ENCODE data around the gene CCDC186. TPM values are rescaled to one million over a fixed set of nuclear protein-coding genes. Genes with fewer than 3 reads are reported as not detected.
A peak's percentile ranks its signal among the peaks of the same experiment; 100 is the strongest.

The CCDC186 gene
- total RNA-seq, 6 donors from 2014 or later: 21.4 to 90.0 (median 30.9) TPM

DNA sequence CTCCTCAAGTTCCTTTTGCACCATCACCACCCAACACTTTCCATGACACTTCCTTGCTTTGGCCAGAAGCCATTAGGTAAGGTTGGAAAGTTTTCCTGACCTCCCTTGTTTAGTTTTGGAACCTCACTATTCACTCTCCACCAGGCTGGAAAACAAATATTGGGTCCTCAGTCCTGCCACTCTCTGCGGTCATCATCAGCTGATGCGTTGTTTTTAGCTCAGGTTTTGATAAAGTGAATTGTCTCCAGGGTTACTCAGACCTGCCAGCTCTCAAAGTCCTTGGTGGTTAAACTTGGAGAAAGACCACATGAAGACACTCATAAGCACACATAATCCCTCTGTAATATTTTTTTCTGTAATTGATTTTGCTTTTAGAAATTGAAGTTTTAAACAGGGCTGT is 55.5 kb downstream of the CCDC186 start:
- Histone ChIP-seq H3K36me3 (peaks cover 0 to 5% (median 4%) of the 10 kb centered on the region in 4 donors), H3K4me1 (no peaks in the 10 kb centered on the region), H3K9me3 (no peaks in the 10 kb centered on the region), H3K4me3 (no peak overlapping the region), H3K27ac (no peak overlapping the region), H3K27me3 (no peaks in the 10 kb centered on the region)
- WGBS, 2 donors: 86 to 97% methylated on average over 2 of the region's 2 CpGs
- no peak for ATAC-seq (ENCODE audit: low FRiP score in 2 of 2)
- TF ChIP-seq, protein P1, sequence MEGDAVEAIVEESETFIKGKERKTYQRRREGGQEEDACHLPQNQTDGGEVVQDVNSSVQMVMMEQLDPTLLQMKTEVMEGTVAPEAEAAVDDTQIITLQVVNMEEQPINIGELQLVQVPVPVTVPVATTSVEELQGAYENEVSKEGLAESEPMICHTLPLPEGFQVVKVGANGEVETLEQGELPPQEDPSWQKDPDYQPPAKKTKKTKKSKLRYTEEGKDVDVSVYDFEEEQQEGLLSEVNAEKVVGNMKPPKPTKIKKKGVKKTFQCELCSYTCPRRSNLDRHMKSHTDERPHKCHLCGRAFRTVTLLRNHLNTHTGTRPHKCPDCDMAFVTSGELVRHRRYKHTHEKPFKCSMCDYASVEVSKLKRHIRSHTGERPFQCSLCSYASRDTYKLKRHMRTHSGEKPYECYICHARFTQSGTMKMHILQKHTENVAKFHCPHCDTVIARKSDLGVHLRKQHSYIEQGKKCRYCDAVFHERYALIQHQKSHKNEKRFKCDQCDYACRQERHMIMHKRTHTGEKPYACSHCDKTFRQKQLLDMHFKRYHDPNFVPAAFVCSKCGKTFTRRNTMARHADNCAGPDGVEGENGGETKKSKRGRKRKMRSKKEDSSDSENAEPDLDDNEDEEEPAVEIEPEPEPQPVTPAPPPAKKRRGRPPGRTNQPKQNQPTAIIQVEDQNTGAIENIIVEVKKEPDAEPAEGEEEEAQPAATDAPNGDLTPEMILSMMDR (IDR thresholded peaks at IDR 0.05): no peak
- TF ChIP-seq POLR2A (IDR thresholded peaks at IDR 0.05) (no peak), POLR2AphosphoS5 (IDR thresholded peaks at IDR 0.05) (no peak), EP300 (IDR thresholded peaks at IDR 0.05) (no peak)
- no peak for DNase-seq

DNA sequence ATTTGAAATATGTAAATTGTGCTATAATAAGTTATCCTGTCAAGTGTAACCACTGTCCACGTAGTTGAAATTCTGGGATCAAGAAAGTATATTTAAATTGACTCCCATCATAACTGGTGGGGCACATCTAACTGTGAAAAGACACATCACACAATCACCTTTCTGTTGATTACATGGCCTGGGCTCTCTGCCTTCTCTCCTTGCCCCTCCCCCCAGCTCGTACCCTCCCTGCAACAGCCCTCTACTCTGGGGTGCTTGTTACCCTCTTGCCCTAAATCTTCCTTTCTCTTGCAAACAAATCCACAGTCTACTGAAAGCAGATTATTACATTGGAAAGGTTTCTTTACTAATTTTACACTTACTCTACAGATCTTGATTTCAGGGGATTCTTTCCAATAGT is 56.3 kb downstream of the CCDC186 start:
- 92% methylated on average over 2 of the region's 2 CpGs for WGBS, 2 donors
- H3K27ac ChIP-seq: no peak overlapping the region
- no peaks in the 10 kb centered on the region for H3K4me1 ChIP-seq
- H3K36me3 ChIP-seq: peaks cover 0 to 5% (median 3%) of the 10 kb centered on the region in 4 donors
- TF ChIP-seq POLR2AphosphoS5 (IDR thresholded peaks at IDR 0.05) (no peak), EP300 (IDR thresholded peaks at IDR 0.05) (no peak), POLR2A (IDR thresholded peaks at IDR 0.05) (no peak)
- TF ChIP-seq, protein P1 (IDR thresholded peaks at IDR 0.05): no peak
- no peaks in the 10 kb centered on the region for H3K9me3 ChIP-seq
- DNase-seq (no peak), ATAC-seq (ENCODE audit: low FRiP score in 2 of 2) (no peak)
- H3K27me3 ChIP-seq: no peaks in the 10 kb centered on the region
- H3K4me3 ChIP-seq: no peak overlapping the region

DNA sequence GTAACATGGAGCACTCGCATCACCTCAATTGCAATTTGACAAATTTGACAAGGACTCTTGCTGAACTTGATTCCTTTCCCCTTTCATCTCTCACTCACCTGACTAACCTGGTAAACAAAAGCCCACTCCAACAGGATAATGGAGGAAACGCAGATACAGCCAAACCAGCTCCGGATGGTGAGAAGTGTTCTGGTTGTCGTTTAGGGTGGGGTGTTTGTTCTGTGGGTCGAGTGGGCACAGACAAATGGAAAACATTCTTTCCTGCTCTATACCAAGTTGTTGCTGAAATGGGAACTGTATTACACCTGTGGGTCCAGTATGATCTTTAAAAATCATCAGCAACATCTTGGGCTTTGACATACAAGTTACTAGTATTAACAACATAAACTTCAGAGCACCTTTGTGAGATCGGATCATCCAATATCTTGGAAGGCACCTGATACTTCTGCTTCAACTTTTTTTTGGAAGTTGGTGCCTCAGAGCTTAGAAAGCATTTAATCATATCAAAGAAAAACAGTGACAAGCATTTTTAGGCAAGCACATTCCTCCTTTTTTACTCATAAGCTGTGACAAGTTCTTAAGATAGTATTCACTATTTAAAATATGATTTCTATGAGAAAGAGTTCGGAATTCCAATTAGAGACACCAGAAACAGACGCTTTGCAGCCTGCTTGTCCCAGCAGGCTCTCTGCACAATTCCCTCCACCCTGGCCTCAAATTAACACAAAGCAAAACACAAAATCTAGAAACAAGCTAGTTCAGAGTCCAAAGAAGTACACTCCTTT is 58.1 kb downstream of the CCDC186 start:
- Histone ChIP-seq H3K9me3 (no peaks in the 10 kb centered on the region), H3K27me3 (no peaks in the 10 kb centered on the region), H3K4me1 (no peaks in the 10 kb centered on the region), H3K36me3 (peaks cover 0 to 3% (median 0%) of the 10 kb centered on the region in 4 donors), H3K27ac (no peak overlapping the region), H3K4me3 (no peak overlapping the region)
- no peak for DNase-seq
- 59 to 61% methylated on average over 8 of the region's 8 CpGs for WGBS, 2 donors
- TF ChIP-seq POLR2A (IDR thresholded peaks at IDR 0.05) (no peak), POLR2AphosphoS5 (IDR thresholded peaks at IDR 0.05) (no peak), EP300 (IDR thresholded peaks at IDR 0.05) (no peak)
- TF ChIP-seq, protein P1 (IDR thresholded peaks at IDR 0.05): no peak
- ATAC-seq (ENCODE audit: low FRiP score in 2 of 2): no peak

DNA sequence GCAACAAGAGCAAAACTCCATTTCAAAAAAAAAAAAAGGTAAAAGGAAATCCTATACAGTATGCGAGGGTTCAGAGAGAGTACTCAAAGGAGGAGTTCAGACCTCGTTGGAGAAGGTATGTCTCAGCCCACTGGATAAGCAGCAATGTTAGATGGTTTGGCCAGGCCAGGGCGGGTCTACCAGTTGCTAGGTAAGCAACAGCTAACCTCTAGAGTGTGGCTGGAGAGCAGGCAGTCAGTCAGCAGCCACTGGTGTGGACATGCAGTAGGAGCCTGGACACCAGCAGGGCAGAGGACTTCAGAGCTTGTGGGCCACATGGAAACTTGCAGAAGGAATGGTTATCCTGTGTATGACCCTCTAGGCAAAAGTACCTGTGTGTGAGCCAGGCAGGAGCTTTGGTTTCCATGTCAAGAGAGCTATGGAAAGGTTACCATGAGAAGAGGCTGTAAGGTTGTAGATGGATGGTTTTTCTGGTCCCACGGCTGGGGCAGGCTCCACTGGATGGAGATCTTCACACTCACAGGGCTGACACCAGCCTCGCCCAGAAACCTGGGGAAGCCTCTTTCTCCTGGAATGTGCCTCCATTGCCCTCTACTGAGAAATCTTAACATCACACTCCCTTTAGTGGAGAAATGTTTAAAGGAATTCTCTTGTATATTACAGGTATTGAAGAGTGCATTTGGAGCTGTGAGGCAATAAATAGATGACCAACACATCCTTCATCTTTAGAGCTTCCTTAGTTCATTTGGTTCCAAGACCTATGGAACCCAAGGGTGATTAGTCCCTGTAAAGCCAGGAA is 63.6 kb downstream of the CCDC186 start:
- H3K27me3 ChIP-seq: no peaks in the 10 kb centered on the region
- peak in 1 of 2 donors; percentile 52 for ATAC-seq (ENCODE audit: low FRiP score in 2 of 2)
- DNase-seq: no peak
- 83% methylated on average over 5 of the region's 5 CpGs for WGBS, 2 donors
- H3K27ac ChIP-seq: no peak overlapping the region
- TF ChIP-seq EP300 (IDR thresholded peaks at IDR 0.05) (no peak), POLR2A (IDR thresholded peaks at IDR 0.05) (no peak), POLR2AphosphoS5 (IDR thresholded peaks at IDR 0.05) (no peak)
- TF ChIP-seq, protein P1 (IDR thresholded peaks at IDR 0.05): no peak
- H3K36me3 ChIP-seq: no peaks in the 10 kb centered on the region
- no peaks in the 10 kb centered on the region for H3K9me3 ChIP-seq
- H3K4me1 ChIP-seq: no peaks in the 10 kb centered on the region
- H3K4me3 ChIP-seq: no peak overlapping the region

Data from upper lobe of left lung (tissue), 6 donors.